GM12872 (cell line): ENCODE data around the gene TCEA3.

Experiments
- CTCF ChIP-seq: IDR thresholded peaks from 3 replicates; pipeline ENCODE4 v1.5.1; 2011; ENCODE audit warnings: low read depth, mild to moderate bottlenecking, low read length, moderate library complexity; ENCODE audit not compliant: insufficient read depth

Gene TCEA3

GRCh38 chr1:23367791-23368561 lies 56.6 kb downstream of the TCEA3 start:
- TF ChIP-seq CTCF = no peak

- no peak for TF ChIP-seq CTCF
Measured at GRCh38 chr1:23367451-23367790, 57.1 kb downstream of the TCEA3 start.

- TF ChIP-seq CTCF = no peak
Measured at GRCh38 chr1:23366598-23366997, 58.0 kb downstream of the TCEA3 start.

- TF ChIP-seq CTCF = no peak
Measured at GRCh38 chr1:23366146-23366545, 58.4 kb downstream of the TCEA3 start.

- TF ChIP-seq CTCF = no peak
Measured at GRCh38 chr1:23362218-23362713, 62.3 kb downstream of the TCEA3 start.

GRCh38 chr1:23358310-23358875 lies 66.2 kb downstream of the TCEA3 start:
- no peak for TF ChIP-seq CTCF

GRCh38 chr1:23357138-23357908 lies 67.2 kb downstream of the TCEA3 start:
- TF ChIP-seq CTCF = no peak
